Mesendoderm (in vitro differentiated cells): Measurements from ENCODE around the gene SCN4B.
A peak's percentile ranks its signal among the peaks of the same experiment; 100 is the strongest.

Experiments
- DNase-seq: peaks from one replicate; pipeline ENCODE4 v3.0.0; 2013
- H2AK5ac ChIP-seq: 2 replicates; pipeline ENCODE4 v1.6.1; 2013; ENCODE audit warnings: low read length, inconsistent platforms
- H2BK120ac ChIP-seq: 2 replicates; pipeline ENCODE4 v1.6.1; 2013; ENCODE audit warnings: low read depth, mild to moderate bottlenecking, low read length, moderate library complexity, mixed read lengths
- H2BK15ac ChIP-seq: replicated peaks from 2 replicates; pipeline ENCODE4 v1.6.1; 2013; ENCODE audit warnings: low read depth, mild to moderate bottlenecking, moderate library complexity
- H2BK5ac ChIP-seq: 2 replicates; pipeline ENCODE4 v1.6.1; 2013; ENCODE audit warnings: low read length, inconsistent platforms
- H3K18ac ChIP-seq: 2 replicates; pipeline ENCODE4 v1.6.1; 2013; ENCODE audit warnings: mild to moderate bottlenecking, low read length, mixed read lengths
- H3K23ac ChIP-seq: one replicate; pipeline ENCODE4 v1.6.1; 2013; ENCODE audit warnings: low read length
- H3K27ac ChIP-seq: 2 replicates; pipeline ENCODE4 v1.5.1; 2013; ENCODE audit warnings: low read depth, mild to moderate bottlenecking, inconsistent platforms, low read length, moderate library complexity
- H3K27me3 ChIP-seq: 2 replicates; pipeline ENCODE4 v1.6.1; 2013; ENCODE audit warnings: low read length, control low read depth, mild to moderate bottlenecking, inconsistent platforms; ENCODE audit not compliant: insufficient read depth, poor library complexity
- H3K36me3 ChIP-seq: 2 replicates; pipeline ENCODE4 v1.6.1; 2013; ENCODE audit warnings: low read length, inconsistent platforms; ENCODE audit not compliant: control insufficient read depth, insufficient read depth
- H3K4ac ChIP-seq: one replicate; pipeline ENCODE4 v1.6.1; 2013; ENCODE audit warnings: low read depth, mild to moderate bottlenecking, low read length, moderate library complexity
- H3K4me1 ChIP-seq: 2 replicates; pipeline ENCODE4 v1.6.1; 2013; ENCODE audit warnings: low read depth, low read length, inconsistent platforms; ENCODE audit not compliant: control insufficient read depth
- H3K4me2 ChIP-seq: 2 replicates; pipeline ENCODE4 v1.6.1; 2013; ENCODE audit warnings: low read length
- H3K4me3 ChIP-seq: 2 replicates; pipeline ENCODE4 v1.5.1; 2013; ENCODE audit warnings: mild to moderate bottlenecking, low read length
- H3K56ac ChIP-seq: one replicate; pipeline ENCODE4 v1.6.1; 2013; ENCODE audit warnings: low read length
- H3K79me1 ChIP-seq: 2 replicates; pipeline ENCODE4 v1.6.1; 2013; ENCODE audit warnings: low read length, inconsistent platforms
- H3K79me2 ChIP-seq: 2 replicates; pipeline ENCODE4 v1.6.1; 2013; ENCODE audit warnings: mild to moderate bottlenecking, low read length; ENCODE audit not compliant: control insufficient read depth, insufficient read depth
- H3K9ac ChIP-seq: 2 replicates; pipeline ENCODE4 v1.6.1; 2013; ENCODE audit warnings: low read length, inconsistent platforms
- H4K5ac ChIP-seq: one replicate; pipeline ENCODE4 v1.6.1; 2013; ENCODE audit warnings: low read length
- H4K8ac ChIP-seq: one replicate; pipeline ENCODE4 v1.6.1; 2013; ENCODE audit warnings: low read depth, mild to moderate bottlenecking, control low read depth, low read length, moderate library complexity
- WGBS: extraction: QIAGEN DNeasy Blood & Tissue Kit; methylation state at CpG from one replicate; pipeline ENCODE4 v1.1.7; 2013; ENCODE audit warnings: low lambda C conversion rate, missing lambda C conversion rate; ENCODE audit not compliant: insufficient coverage; ENCODE audit errors: extremely low coverage; 5-methylcytosine and 5-hydroxymethylcytosine counted together

Gene SCN4B

GRCh38 chr11:118153516-118153915 lies 893 bp upstream of the SCN4B start:
- no peak overlapping the region for H3K4ac ChIP-seq
- no peak overlapping the region for H3K23ac ChIP-seq
- no peak overlapping the region for H2AK5ac ChIP-seq
- no peak overlapping the region for H3K9ac ChIP-seq
- no peaks in the 10 kb centered on the region for H3K36me3 ChIP-seq
- H3K79me2 ChIP-seq: no peaks in the 10 kb centered on the region
- H2BK15ac ChIP-seq: no peak overlapping the region
- no peak overlapping the region for H3K27ac ChIP-seq
- H3K4me2 ChIP-seq: peak overlapping the region; percentile 0
- H3K18ac ChIP-seq: no peak overlapping the region
- no peak overlapping the region for H2BK5ac ChIP-seq
- peaks cover 12% of the 10 kb centered on the region for H3K4me1 ChIP-seq
- H3K56ac ChIP-seq: peak overlapping the region; percentile 1
- DNase-seq: no peak
- H4K5ac ChIP-seq: no peak overlapping the region
- no peaks in the 10 kb centered on the region for H3K79me1 ChIP-seq
- no peak overlapping the region for H2BK120ac ChIP-seq
- H3K27me3 ChIP-seq: peaks cover 62% of the 10 kb centered on the region
- H4K8ac ChIP-seq: no peak overlapping the region
- no CpG with 5 or more reads among the region's 16 CpGs for WGBS
- H3K4me3 ChIP-seq: no peak overlapping the region

DNA sequence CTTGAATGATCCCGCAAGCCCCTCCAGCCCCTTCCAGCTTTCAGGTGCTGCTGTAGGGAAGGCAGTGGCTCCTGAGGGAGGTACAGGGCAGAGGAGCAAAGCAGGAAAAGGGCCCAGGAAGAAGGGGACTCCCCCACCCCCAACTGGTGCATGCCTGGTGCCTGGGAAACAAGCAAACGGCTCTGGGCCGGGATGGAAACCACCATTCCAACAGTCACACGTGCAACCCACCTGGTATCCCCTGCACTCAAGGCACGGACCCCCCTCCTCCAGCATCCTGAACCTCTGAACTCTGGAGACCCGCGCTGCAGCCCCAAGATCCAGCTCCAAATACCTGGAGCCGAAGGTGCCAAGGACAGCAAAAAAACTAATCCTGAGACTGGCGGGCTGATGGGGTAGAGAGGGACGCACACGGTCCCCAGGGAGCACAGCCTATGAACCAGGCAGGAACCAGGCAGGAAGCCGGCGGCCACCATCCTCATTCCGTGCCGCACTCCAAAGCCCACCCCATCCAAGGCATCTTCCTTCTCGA lies 537 bp downstream of the SCN4B start:
- Histone ChIP-seq H3K4ac (no peak overlapping the region), H3K18ac (no peak overlapping the region), H4K5ac (no peak overlapping the region), H3K56ac (peak overlapping the region; percentile 70), H2BK5ac (no peak overlapping the region), H3K79me2 (no peaks in the 10 kb centered on the region), H3K4me3 (peak overlapping the region; percentile 45), H3K4me2 (peak overlapping the region; percentile 94), H2BK120ac (no peak overlapping the region), H2BK15ac (no peak overlapping the region), H3K23ac (peak overlapping the region; percentile 52), H2AK5ac (no peak overlapping the region), H3K79me1 (no peaks in the 10 kb centered on the region), H3K27ac (no peak overlapping the region), H3K4me1 (peaks cover 10% of the 10 kb centered on the region), H4K8ac (no peak overlapping the region), H3K36me3 (no peaks in the 10 kb centered on the region), H3K27me3 (peaks cover 52% of the 10 kb centered on the region), H3K9ac (peak overlapping the region; percentile 40)
- DNase-seq: no peak
- no CpG with 5 or more reads among the region's 16 CpGs for WGBS

- no peak for DNase-seq
- Histone ChIP-seq H2BK5ac (no peak overlapping the region), H3K4me2 (no peak overlapping the region), H2BK120ac (no peak overlapping the region), H4K8ac (no peak overlapping the region), H3K4me3 (no peak overlapping the region), H3K4ac (no peak overlapping the region), H3K36me3 (no peaks in the 10 kb centered on the region), H3K79me2 (no peaks in the 10 kb centered on the region), H3K18ac (no peak overlapping the region), H2AK5ac (no peak overlapping the region), H3K4me1 (peaks cover 6% of the 10 kb centered on the region), H4K5ac (no peak overlapping the region), H3K9ac (no peak overlapping the region), H3K23ac (no peak overlapping the region), H3K27ac (no peak overlapping the region), H3K79me1 (no peaks in the 10 kb centered on the region), H3K27me3 (peaks cover 45% of the 10 kb centered on the region), H3K56ac (no peak overlapping the region), H2BK15ac (no peak overlapping the region)
- no CpG with 5 or more reads among the region's 5 CpGs for WGBS
Measured at GRCh38 chr11:118151431-118151830, 1.2 kb downstream of the SCN4B start.

GRCh38 chr11:118149493-118149892 lies 3.1 kb downstream of the SCN4B start:
- Histone ChIP-seq H3K79me2 (no peaks in the 10 kb centered on the region), H3K4me2 (no peak overlapping the region), H3K9ac (no peak overlapping the region), H3K4me1 (no peaks in the 10 kb centered on the region), H2BK120ac (no peak overlapping the region), H3K18ac (no peak overlapping the region), H3K36me3 (no peaks in the 10 kb centered on the region), H3K4me3 (no peak overlapping the region), H2BK5ac (no peak overlapping the region), H4K8ac (no peak overlapping the region), H2AK5ac (no peak overlapping the region), H3K23ac (no peak overlapping the region), H2BK15ac (no peak overlapping the region), H3K56ac (no peak overlapping the region), H3K27ac (no peak overlapping the region), H3K4ac (no peak overlapping the region), H3K27me3 (peaks cover 27% of the 10 kb centered on the region), H4K5ac (no peak overlapping the region), H3K79me1 (no peaks in the 10 kb centered on the region)
- no CpG with 5 or more reads among the region's 1 CpG for WGBS
- no peak for DNase-seq

DNA sequence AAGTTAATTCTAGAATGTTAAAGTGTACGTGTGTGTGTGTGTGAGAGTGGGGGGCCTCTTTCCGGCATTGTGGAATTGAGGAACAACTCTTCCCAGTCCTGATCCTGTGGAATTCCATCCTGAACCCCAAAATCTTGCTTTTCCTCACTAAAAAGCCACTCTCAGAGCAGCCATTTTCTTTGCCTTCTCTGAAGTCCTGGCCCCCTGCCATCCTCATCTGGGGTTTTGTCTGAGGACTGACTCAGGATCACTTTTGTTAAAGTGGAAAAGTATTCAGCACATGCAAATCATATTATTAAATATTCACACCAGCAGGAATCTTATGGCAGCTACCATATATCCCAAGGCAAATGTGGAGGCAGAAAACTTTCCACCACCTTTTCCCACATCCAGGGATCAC lies 3.8 kb downstream of the SCN4B start:
- no CpG with 5 or more reads among the region's 2 CpGs for WGBS
- H4K8ac ChIP-seq: no peak overlapping the region
- peaks cover 21% of the 10 kb centered on the region for H3K27me3 ChIP-seq
- no peak for DNase-seq
- no peak overlapping the region for H2BK5ac ChIP-seq
- no peak overlapping the region for H2BK15ac ChIP-seq
- H3K79me2 ChIP-seq: no peaks in the 10 kb centered on the region
- H3K4me3 ChIP-seq: no peak overlapping the region
- no peak overlapping the region for H4K5ac ChIP-seq
- H3K4me1 ChIP-seq: no peaks in the 10 kb centered on the region
- H3K9ac ChIP-seq: no peak overlapping the region
- H3K4me2 ChIP-seq: no peak overlapping the region
- no peak overlapping the region for H3K18ac ChIP-seq
- H3K36me3 ChIP-seq: no peaks in the 10 kb centered on the region
- H3K27ac ChIP-seq: no peak overlapping the region
- no peak overlapping the region for H3K23ac ChIP-seq
- H3K79me1 ChIP-seq: no peaks in the 10 kb centered on the region
- no peak overlapping the region for H3K4ac ChIP-seq
- no peak overlapping the region for H2AK5ac ChIP-seq
- no peak overlapping the region for H2BK120ac ChIP-seq
- no peak overlapping the region for H3K56ac ChIP-seq

DNA sequence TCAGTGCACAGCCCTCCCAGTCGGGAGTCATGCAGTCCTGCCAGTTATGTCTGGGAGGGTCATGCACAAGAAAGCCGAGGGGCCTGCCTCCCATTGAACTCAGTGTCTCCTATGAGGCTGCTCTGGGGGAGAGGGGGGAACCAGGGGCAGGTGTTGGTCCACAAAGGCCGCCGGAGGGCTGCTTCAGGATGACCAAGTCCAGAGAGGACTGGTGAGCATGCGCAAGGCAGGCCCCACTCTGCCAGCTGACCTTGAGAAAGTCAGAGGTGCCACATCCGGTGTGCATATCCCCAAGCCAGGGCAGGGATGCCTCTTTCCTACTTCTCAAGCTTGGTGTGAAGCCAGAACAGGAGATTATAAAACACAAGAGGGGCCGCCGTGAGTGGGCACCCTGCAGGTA lies 4.4 kb downstream of the SCN4B start:
- Histone ChIP-seq H3K4me3 (no peak overlapping the region), H3K9ac (no peak overlapping the region), H3K27me3 (peaks cover 16% of the 10 kb centered on the region), H4K5ac (no peak overlapping the region), H2AK5ac (no peak overlapping the region), H3K36me3 (no peaks in the 10 kb centered on the region), H4K8ac (no peak overlapping the region), H3K4me2 (no peak overlapping the region), H3K4ac (no peak overlapping the region), H3K27ac (no peak overlapping the region), H3K79me1 (no peaks in the 10 kb centered on the region), H2BK120ac (no peak overlapping the region), H3K18ac (no peak overlapping the region), H2BK15ac (no peak overlapping the region), H3K56ac (no peak overlapping the region), H3K23ac (no peak overlapping the region), H2BK5ac (no peak overlapping the region), H3K79me2 (no peaks in the 10 kb centered on the region), H3K4me1 (no peaks in the 10 kb centered on the region)
- no CpG with 5 or more reads among the region's 8 CpGs for whole genome bisulfite sequencing
- no peak for DNase-seq
